GM18499 (cell line): ENCODE measurements around the gene KRT4.
"Not testable (repeated sequence)": the region's sequence is repeated elsewhere in the genome, so short reads cannot be mapped to it uniquely, and the experiment has no call there.

Source experiments
- ATAC-seq: cut with Tn5 transposase; IDR thresholded peaks from one replicate; pipeline ENCODE4 v1.9.1; 2021; ENCODE audit warnings: moderate number of reproducible peaks; ENCODE audit not compliant: insufficient read depth, unreplicated experiment

KRT4 gene

DNA sequence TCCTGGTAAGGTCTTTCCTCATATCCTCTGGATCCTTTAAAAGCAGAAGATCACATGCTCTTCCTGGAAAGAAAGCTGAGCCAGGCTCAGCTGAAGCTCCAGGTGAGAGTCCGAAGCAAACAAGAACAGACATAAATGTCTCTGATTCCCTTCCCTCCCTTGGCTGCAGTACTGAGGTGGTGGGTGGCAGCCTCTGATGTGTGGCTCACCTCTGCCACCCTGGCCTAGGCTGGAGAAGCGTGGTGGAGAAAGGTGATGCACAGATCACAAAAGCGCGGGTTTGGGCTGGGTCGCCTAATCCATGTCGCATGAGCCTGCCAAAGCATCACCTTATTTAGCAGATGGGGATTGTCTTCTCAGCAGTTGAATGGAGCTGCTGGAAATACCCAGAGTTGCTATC, 34.0 kb downstream of the KRT4 start:
- no peak for ATAC-seq

DNA sequence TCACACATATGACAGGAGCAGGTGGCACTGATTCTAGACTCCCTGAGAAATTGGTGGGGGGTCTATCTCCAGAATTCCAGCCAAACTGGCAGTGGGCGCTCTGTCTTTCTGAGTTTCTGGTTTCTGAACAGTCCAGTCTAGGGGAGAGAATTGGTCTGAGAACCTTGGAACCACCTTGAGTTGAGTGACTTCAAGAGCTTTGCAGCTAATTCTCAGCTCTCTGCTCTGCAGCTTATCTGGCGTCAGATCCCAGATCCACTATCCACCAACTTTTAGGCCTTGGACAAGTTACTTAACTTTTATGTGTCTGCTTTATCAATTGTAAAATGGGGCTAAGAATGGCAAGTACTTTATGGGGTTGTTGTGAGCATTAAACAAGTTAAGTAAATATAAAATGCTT, 35.1 kb downstream of the KRT4 start:
- ATAC-seq, result no peak

DNA sequence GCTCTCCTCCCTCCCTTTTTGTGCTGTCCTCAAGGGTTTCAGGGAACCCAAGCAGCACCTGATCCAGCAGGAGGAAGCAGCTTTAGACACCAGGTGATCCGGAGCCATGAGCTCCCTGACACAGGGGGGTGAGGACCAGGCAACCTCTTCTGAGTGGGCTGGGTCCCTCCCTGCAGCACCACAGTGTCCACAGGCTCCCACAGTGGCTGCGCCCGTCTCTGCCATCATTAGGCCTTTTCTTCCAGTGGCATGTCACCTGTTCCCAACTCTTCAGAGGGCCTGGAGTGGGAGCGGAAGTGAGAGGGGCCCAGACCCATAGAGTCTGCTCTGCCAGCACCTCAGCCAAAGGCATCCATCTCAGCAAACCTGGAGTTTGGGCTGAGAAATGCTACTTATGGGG, 36.4 kb downstream of the KRT4 start:
- ATAC-seq, result no peak

DNA sequence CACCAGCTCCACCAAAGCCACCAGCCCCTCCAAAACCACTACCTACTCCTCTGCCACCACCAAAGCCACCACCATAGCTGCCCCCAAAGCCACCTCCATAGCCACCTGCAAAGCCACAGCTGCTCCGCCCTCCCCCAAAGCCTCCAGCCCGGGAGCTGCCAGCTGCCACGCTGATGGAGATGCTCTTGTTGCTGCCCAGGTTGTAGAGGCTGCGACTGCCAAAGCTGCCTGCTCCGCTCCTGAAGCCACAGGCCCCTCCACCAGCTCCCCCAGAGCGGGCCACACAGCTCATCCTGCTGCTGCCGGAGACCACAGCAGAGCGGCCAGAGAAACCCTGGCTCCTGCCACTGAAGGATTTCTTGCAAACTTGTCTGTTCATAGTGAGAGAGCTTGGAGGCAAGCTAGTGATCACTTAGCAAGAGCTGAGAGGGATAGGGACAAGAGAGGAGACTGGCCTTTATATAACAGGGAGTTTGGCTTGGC, 37.0 kb downstream of the KRT4 start, which contains the start of gene KRT76:
Gene KRT76 (minus strand): TSS at position 433 of the 483 bp plus-strand sequence. CDS start 54 bp downstream, at position 379.
- ATAC-seq, result no peak

GRCh38 chr12:52776435-52776834, 37.5 kb downstream of the KRT4 start:
- no peak for ATAC-seq

DNA sequence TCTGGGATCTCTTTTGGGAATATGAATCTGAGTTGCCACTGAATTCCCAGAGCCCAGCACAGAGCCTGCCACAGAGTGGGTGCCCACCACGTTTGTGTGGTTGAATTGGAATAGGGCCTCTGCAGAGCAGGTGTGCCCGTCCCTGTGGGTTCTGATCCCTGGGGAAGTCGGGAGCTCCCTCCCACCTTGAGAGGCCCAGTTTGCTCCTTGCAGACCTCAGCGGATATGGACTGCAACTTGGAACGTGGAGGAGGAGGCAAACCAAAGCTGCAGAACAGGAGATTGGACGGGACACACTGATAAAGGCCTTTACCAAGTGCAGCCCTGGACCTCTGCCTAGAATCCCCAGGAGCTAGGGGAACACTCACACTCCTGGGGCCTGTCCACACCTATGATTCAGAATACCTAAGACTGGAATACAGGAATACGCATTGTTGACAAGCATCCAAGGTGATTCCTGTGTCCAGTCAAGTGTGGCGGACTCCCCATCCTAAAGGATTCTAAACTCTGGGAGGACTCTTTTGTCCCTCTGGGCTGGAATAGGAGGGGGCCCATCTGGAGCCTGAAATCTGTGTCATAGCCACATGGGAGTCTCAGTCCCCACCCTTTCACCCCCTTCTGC, 39.2 kb downstream of the KRT4 start:
- no peak for ATAC-seq

DNA sequence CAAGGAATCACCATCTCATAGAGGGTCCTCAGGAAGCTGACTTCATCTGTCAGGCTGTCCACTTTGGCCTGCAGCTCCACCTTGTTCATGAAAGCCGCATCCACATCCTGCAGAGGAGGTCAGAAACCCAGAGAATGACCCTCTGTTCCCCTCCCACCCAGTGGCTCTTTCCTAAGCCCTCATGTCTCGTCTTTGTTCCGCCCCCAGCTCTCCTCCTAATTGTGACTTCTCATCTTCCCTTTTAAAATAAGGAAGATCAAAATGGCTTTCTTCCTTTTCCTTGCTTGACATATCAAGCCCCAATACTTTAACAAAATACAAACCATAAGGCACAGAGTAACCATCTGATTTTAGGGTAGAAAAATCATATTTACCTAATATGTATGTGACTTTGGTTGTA, 41.1 kb downstream of the KRT4 start:
- no peak for ATAC-seq

GRCh38 chr12:52772188-52772587, 41.7 kb downstream of the KRT4 start:
- ATAC-seq, result no peak

- no peak for ATAC-seq
Measured at GRCh38 chr12:52771505-52771904, 42.4 kb downstream of the KRT4 start.

DNA sequence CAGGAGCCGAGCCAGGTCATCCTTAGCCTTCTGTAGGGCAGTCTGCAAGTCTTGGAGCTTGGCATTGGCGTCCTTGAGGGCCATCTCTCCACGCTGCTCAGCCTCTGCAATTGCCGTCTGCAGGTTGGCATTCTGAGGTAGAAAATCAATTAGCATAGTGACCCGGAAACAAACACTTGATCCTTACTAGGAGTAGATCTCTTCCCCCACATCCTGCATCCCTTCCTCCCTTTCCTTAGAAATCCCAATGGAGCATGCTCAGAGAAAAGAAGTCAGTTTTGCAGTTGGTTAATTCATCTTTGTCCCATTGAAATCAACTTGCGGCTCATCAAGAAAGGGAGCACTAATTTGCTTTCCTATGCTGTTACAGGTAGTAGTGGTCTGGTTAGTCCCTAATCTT, 42.8 kb downstream of the KRT4 start:
- ATAC-seq, result no peak

GRCh38 chr12:52769946-52770345, 44.0 kb downstream of the KRT4 start:
- no peak for ATAC-seq

DNA sequence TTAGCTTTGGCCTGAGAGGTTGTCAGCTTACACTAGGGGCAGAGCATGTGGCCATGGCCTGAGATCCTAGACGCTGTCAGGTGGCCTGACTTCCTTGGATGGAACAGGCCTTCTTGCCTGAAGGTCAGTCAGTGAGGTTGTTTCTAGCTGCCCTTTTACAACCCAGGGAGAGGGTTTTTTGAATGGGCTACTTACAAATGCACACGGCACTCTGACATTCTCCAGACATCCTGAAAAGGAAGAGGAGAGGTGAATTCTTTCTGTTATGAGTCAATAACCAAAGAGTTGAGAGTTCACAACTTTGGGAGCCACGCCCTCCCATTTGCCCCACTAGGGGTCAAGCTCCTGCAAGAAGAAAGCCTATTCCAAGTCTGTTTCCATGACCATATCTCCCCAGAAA, 44.6 kb downstream of the KRT4 start:
- no peak for ATAC-seq

DNA sequence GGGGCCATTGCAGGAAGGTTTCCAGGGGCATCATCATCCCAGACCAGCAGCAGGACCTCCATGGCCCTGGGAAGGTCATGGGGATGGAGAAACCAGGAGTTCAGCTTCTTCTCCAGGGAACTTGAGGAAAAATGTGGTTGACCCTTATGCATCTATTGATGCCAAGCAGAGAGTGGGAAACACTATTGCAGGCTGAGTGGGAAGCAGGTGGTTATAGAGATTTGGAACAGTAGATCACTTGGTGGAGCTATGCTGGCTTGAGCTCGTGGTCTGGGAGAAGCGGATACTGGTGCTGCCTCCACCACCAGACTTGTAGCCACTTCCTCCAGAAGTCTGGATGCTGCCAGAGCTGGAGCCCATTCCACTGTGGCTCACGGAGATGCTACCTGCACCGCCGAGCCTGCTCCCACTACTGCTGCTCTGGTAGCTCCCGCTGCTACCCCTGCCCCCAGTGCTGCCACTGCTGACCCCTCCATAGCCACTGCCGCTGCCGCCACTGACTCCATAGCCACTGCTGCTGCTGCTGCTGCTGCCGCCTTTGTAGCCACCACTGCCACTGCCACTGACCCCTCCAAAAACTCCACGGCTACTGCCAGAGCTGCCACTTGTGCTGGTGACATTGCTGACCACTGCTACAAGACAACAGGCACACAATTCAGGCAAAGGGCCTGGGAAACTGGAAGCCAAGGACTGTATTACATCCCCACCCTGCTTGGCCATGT, 45.3 kb downstream of the KRT4 start:
- no peak for ATAC-seq

DNA sequence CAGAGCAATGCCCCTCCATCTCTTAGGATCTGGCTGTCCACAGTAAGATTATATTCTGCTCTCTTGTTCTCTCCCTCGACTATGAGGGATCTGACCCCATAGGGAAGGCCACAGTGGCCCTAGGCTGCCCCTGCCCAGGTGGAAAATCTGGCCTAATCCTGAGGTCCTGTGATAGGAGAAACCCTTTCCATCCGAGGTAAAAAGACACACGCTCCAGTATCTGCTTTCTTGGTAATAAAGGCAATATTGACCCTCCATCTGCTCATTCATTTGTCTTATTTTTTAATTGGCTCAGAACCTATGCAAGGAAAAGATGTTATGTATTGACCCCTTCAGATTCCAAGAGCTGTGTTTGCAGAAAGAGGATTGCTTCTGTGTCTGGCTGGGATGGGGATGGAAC, 46.5 kb downstream of the KRT4 start:
- no peak for ATAC-seq

- ATAC-seq, result no peak
Measured at GRCh38 chr12:52767020-52767379, 46.9 kb downstream of the KRT4 start.

- no peak for ATAC-seq
Measured at GRCh38 chr12:52766351-52767019, 47.4 kb downstream of the KRT4 start.

GRCh38 chr12:52765702-52766101, 48.2 kb downstream of the KRT4 start:
- ATAC-seq, result no peak

DNA sequence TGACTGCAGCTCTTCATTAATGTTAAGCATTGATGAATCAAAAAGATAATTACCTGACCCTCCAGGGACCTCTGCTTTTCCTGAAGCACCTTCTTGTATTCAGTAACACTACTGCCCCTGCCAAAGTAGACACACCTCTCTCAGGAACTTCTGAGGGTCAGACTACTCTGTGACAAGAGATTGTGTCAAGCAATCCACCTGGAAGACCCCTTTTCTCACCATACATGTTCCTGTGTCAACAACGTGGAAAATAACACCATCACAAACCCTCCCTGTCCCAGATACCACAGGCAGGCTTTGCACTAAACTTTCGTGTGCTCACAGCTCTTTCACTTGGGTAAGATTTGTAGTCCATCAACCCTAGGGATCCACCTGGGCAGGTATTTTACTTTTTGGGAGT, 49.9 kb downstream of the KRT4 start:
- no peak for ATAC-seq

DNA sequence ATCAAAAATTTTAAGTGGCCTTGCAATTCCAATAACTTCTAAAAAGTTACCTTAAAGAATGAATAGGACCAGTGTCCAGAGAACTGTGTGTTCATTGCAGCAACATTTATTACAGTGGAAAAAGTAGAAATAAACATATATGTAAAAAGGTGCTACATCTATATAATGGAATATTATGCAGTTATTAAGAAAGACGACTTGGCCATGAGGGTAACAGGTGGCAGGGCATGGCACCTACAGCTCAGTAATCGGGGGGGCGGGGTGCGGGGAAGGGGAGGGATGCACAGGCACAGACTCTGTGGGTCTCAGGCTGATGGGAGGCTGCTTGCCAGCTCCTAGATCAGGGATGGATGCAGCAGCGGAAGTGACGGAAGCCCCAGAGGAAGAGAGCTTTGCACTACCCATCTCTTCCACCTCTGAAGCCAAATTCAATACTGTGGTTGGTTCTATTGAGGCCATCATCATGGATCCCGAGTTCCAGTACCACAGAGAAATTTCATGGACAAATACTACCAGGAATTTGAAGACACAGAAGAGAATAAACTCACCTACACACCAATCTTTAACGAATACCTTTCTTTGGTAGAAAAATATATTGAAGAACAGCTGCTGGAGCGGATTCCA, 50.8 kb downstream of the KRT4 start:
- ATAC-seq, result no peak

DNA sequence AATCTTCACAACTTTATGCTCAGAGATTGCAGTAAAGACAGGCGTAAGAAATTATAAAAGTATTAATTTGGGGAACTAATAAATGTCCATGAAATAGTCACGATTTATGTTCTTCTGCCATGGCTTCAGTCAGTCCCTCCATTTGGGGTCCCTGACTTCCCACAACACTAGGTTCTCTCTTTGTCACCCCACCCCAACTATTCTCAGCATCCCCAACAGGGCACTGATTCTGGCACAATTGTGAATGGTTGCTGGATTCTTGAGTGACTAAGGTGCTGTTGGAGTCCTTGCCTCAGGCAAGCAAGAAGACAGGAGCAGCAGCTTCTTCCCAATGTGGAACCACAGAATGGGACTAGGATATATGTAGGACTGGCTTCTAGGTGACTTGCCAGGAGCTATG, 52.1 kb downstream of the KRT4 start:
- no peak for ATAC-seq

GRCh38 chr12:52761218-52761617, 52.7 kb downstream of the KRT4 start:
- not testable (repeated sequence) for ATAC-seq
